T-cell (primary cell): ENCODE measurements around the gene LY6G6D. TPM values are rescaled to one million over a fixed set of nuclear protein-coding genes. Genes with fewer than 3 reads are reported as not detected.
A peak's percentile ranks its signal among the peaks of the same experiment; 100 is the strongest.

Experiments
- ATAC-seq, 4 experiments: fragments of 200-7000 bp in 3 of 4; fragments of 150-1000 bp in 1 of 4; cut with Tn5 transposase; replicated peaks in 1 of 4; 1 replicate in 3 of 4; 2 replicates in 1 of 4; pipeline ENCODE4 v1.10.0; 2021; ENCODE audit warnings: moderate library complexity in 3 of 4, mild to moderate bottlenecking in 2 of 4, moderate number of reproducible peaks in 1 of 4
- CTCF ChIA-PET, 2 donors: fragments of 300-600 bp; sonication (Branson Sonifier 250); formaldehyde crosslinking; loops; one replicate each; lab custom pipeline; 2022; ENCODE audit warnings: antibody characterized with exemption in 2 of 2; lab: Charles Lee
- POLR2A ChIA-PET, 2 donors: fragments of 300-600 bp; sonication (Branson Sonifier 250); formaldehyde crosslinking; loops; one replicate each; lab custom pipeline; 2022; ENCODE audit warnings: antibody characterized with exemption in 2 of 2; lab: Charles Lee
- DNase-seq, 35 experiments: peaks; one replicate each; pipeline versions ENCODE4 v3.0.0 to v3.0.0-alpha.2; 2013 to 2023
- H3K27ac ChIP-seq: one replicate; pipeline ENCODE4 v1.5.1; 2013; ENCODE audit warnings: low read length
- H3K27me3 ChIP-seq, 2 experiments: replicated peaks in 1 of 2; 1 replicate in 1 of 2; 2 replicates in 1 of 2; pipeline versions ENCODE4 v1.6.1 to v1.7.0; 2013; ENCODE audit warnings: low read length in 1 of 2, mixed read lengths in 1 of 2; ENCODE audit not compliant: control insufficient read depth in 2 of 2, insufficient read depth in 2 of 2; ENCODE audit errors: extremely low read depth in 1 of 2
- H3K36me3 ChIP-seq, 2 donors: 1 replicate in 1 of 2; 2 replicates in 1 of 2; pipeline versions ENCODE4 v1.6.1 to v1.7.0; 2013; ENCODE audit warnings: low read length in 1 of 2; ENCODE audit not compliant: control insufficient read depth in 2 of 2, insufficient read depth in 1 of 2; ENCODE audit errors: extremely low read depth in 1 of 2
- H3K4me1 ChIP-seq, 2 experiments: 1 replicate in 1 of 2; 2 replicates in 1 of 2; pipeline versions ENCODE4 v1.6.1 to v1.7.0; 2013; ENCODE audit warnings: low read length in 2 of 2, mixed read lengths in 1 of 2; ENCODE audit not compliant: insufficient read depth in 2 of 2, control insufficient read depth in 1 of 2; ENCODE audit errors: extremely low read depth in 1 of 2
- H3K4me3 ChIP-seq, 2 donors: 1 replicate in 1 of 2; 2 replicates in 1 of 2; pipeline versions ENCODE4 v1.5.1 to v1.7.0; 2013; ENCODE audit warnings: mild to moderate bottlenecking in 2 of 2, low read length in 1 of 2, moderate library complexity in 1 of 2; ENCODE audit not compliant: control insufficient read depth in 1 of 2; ENCODE audit errors: extremely low read depth in 1 of 2
- H3K9me3 ChIP-seq: 2 replicates; pipeline ENCODE4 v1.7.0; 2013
- H3K27ac Mint-ChIP-seq, 2 donors: one replicate each; pipeline ENCODE4 v1.8.0; 2020 to 2021; ENCODE audit warnings: mild to moderate bottlenecking in 2 of 2, mixed read lengths in 2 of 2
- H3K27me3 Mint-ChIP-seq, 2 donors: one replicate each; pipeline ENCODE4 v1.8.0; 2021 to 2022; ENCODE audit warnings: mixed read lengths in 2 of 2
- H3K36me3 Mint-ChIP-seq: one replicate; pipeline ENCODE4 v1.8.0; 2021; ENCODE audit warnings: mixed read lengths
- H3K4me1 Mint-ChIP-seq, 3 donors: one replicate each; pipeline ENCODE4 v1.8.0; 2020 to 2022; ENCODE audit warnings: mixed read lengths in 3 of 3, mild to moderate bottlenecking in 1 of 3
- H3K4me3 Mint-ChIP-seq, 3 donors: one replicate each; pipeline ENCODE4 v1.8.0; 2020 to 2022; ENCODE audit warnings: mild to moderate bottlenecking in 3 of 3, mixed read lengths in 3 of 3, moderate library complexity in 3 of 3
- H3K9me3 Mint-ChIP-seq, 3 donors: one replicate each; pipeline ENCODE4 v1.8.0; 2020 to 2022; ENCODE audit warnings: mixed read lengths in 3 of 3
- WGBS: methylation state at CpG from one replicate; pipeline ENCODE4 v1.1.5; 2013; ENCODE audit warnings: missing lambda C conversion rate; ENCODE audit not compliant: insufficient coverage; 5-methylcytosine and 5-hydroxymethylcytosine counted together
- total RNA-seq, 35 experiments: library from RNA in 6 of 35; stranded (reverse) in 6 of 35; fragments of 120-200 nt in 1 of 35; gene quantifications; one replicate each; pipeline versions ENCODE4 v1.2.1 to v1.2.4 and lab custom pipeline; 2013 to 2026

Gene LY6G6D, protein sequence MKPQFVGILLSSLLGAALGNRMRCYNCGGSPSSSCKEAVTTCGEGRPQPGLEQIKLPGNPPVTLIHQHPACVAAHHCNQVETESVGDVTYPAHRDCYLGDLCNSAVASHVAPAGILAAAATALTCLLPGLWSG
- total RNA-seq, result not detected
- not detected for total RNA-seq (2013)
- total RNA-seq (lab: John Stamatoyannopoulos, UW), result 0 reads per million in 29 experiments

DNA sequence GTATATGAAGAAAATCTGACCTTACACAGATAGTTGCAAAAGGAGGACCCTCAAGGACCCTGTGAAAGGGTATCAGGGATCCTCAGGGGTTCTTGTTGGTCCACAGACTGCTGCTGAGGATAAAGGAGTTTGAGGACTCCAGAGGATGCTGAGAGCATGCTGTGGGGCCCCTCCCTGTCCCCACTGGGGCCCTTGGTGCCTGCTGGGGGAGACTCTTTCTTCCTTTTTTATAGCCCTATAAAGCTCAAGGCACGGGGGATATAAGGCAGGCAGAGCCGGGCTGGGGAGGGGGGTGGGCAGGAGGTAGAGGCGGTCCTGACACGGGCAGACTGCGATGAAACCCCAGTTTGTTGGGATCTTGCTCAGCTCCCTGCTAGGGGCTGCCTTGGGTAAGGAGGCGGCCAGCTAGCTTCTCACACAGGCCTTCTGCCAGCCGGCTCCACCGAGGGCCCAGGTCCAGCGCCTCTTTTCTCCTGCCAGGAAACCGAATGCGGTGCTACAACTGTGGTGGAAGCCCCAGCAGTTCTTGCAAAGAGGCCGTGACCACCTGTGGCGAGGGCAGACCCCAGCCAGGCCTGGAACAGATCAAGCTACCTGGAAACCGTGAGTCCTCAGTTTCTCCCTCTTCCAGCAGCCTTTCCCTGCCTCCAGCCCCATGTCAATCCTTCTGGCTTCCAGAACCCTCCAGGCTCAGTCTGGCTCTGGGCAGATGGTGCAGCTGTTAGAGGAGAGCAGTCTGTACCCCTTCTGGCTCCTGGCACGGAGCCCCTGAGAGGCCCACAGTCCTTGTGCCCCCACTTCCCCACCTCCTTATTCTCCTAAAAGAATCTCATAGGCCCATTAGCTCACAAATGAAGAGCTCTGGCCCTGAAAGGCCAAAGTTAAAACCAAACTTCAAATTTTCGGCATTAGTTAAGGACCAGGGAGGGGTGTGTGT lies at the start of gene LY6G6D:
Gene LY6G6D (plus strand): TSS at position 327 of the 937 bp plus-strand sequence. CDS start 8 bp downstream, at position 335.
- Mint-ChIP-seq H3K36me3 (no peaks in the 10 kb centered on the region), H3K4me3 (no peak within 1 kb of the TSS), H3K4me1 (peaks cover 17 to 25% (median 24%) of the 10 kb centered on the region in 3 donors), H3K27ac (no peak within 1 kb of the TSS), H3K27me3 (no peaks in the 10 kb centered on the region), H3K9me3 (no peaks in the 10 kb centered on the region)
- Histone ChIP-seq H3K4me1 (peaks cover 12 to 18% of the 10 kb centered on the region in 2 experiments), H3K4me3 (no peak within 1 kb of the TSS), H3K9me3 (no peaks in the 10 kb centered on the region), H3K27me3 (peaks cover 0 to 11% of the 10 kb centered on the region in 2 experiments), H3K36me3 (no peaks in the 10 kb centered on the region), H3K27ac (no peak within 1 kb of the TSS)
- 91% methylated on average over 10 of the region's 16 CpGs for WGBS
- ATAC-seq, result no peak
- no peak for DNase-seq
- CTCF ChIA-PET, result interaction anchor here (0.5 to 0.6 kb wide), 3 partner anchors 99 to 333 kb away, joined by 3 to 7 read pairs (median 4); no protein-coding TSS in a partner anchor
- POLR2A ChIA-PET, result interaction anchor here in 1 of 2 donors (0.6 kb wide), 2 partner anchors 15 to 90 kb away, joined by 5 to 6 read pairs; no protein-coding TSS in a partner anchor

DNA sequence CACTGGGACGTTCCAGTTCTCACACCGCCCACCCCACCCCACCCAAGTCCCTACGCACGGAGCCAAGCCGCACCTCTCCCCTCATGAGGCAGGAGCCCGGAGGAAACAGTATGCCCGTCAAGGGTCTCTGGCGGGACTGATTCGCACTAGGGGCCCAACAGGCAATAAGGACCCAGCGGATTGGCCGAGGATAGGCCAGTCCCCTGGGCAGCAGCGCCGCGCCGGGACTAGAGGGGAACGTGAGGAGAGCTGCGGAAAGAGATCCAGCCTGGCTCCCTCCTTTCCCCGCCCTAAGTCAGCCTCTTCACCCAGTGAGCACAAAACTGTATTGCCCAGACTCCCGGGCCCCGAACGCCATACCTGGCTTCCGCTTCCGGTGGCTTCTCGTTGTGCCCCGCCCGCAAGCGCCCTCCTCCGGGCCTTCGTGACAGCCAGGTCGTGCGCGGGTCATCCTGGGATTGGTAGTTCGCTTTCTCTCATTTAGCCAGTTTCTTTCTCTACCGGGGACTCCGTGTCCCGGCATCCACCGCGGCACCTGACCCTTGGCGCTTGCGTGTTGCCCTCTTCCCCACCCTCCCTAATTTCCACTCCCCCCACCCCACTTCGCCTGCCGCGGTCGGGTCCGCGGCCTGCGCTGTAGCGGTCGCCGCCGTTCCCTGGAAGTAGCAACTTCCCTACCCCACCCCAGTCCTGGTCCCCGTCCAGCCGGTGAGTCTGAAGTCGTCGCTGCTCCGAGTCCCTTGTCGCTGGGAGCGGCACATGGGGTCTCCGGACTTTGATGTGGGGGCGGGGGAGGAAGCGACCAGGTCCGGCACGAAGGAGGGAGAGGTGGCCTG lies 49.4 kb upstream of the LY6G6D start, which contains the start of gene CSNK2B:
Gene CSNK2B (plus strand): TSS at position 580 of the 836 bp plus-strand sequence. CDS start 752 bp downstream, outside the sequence.
- CTCF ChIA-PET, result interaction anchor here (0.5 to 1.2 kb wide), 7 partner anchors 13 to 220 kb away, joined by 3 to 10 read pairs (median 3); partner anchors contain the start of genes ABHD16A (in 1 of the 2), BAG6 (in 1 of the 2) and NEU1 (in 1 of the 2)
- Histone ChIP-seq H3K27ac (peak within 1 kb of the TSS; percentile 97), H3K4me1 (peaks cover 19 to 63% of the 10 kb centered on the region in 2 experiments), H3K9me3 (no peaks in the 10 kb centered on the region), H3K27me3 (no peaks in the 10 kb centered on the region), H3K4me3 (peak within 1 kb of the TSS; percentile 86 to 90), H3K36me3 (peaks cover 18 to 55% of the 10 kb centered on the region in 2 donors)
- peak; percentile 94 to 99 (median 98) for DNase-seq
- Mint-ChIP-seq H3K4me3 (peak within 1 kb of the TSS; percentile 94 to 97 (median 95)), H3K9me3 (no peaks in the 10 kb centered on the region), H3K27ac (peak within 1 kb of the TSS; percentile 98 to 99), H3K4me1 (peaks cover 57 to 69% (median 64%) of the 10 kb centered on the region in 3 donors), H3K36me3 (peaks cover 43% of the 10 kb centered on the region), H3K27me3 (no peaks in the 10 kb centered on the region)
- WGBS, result under 1% methylated on average over 50 of the region's 63 CpGs
- POLR2A ChIA-PET, result interaction anchor here (0.6 to 1.2 kb wide), 4 partner anchors 14 to 197 kb away, joined by 4 to 11 read pairs (median 6); partner anchors contain the start of genes BAG6 (in 1 of the 2) and NEU1 (in 1 of the 2)
- ATAC-seq, result peak; percentile 87 to 93 (median 88)

DNA sequence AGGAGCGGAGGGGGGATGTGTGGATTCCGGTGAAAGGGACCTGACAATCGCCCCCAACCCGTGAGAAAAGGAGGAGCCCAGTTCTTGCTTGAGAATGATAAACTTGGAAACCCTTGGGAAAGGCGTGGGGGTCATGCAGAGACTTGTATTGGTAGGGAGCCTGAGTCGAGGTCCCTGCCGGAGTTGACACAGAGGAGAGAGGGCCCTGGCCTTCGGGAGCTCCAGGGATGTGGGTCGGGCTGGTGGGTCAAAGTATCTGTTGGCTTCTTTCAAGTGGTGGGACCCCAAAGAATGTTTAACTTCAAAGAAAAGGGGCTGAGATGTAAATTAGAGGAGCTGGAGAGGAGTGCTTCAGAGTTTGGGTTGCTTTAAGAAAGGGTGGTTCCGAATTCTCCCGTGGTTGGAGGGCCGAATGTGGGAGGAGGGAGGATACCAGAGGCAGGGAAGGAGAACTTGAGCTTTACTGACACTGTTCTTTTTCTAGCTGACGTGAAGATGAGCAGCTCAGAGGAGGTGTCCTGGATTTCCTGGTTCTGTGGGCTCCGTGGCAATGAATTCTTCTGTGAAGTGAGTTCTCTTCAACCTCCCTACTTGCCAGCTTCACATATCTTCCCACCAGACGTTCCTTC lies 48.7 kb upstream of the LY6G6D start:
- no peaks in the 10 kb centered on the region for H3K9me3 Mint-ChIP-seq
- H3K4me3 ChIP-seq, result peak overlapping the region; percentile 86 to 90

DNA sequence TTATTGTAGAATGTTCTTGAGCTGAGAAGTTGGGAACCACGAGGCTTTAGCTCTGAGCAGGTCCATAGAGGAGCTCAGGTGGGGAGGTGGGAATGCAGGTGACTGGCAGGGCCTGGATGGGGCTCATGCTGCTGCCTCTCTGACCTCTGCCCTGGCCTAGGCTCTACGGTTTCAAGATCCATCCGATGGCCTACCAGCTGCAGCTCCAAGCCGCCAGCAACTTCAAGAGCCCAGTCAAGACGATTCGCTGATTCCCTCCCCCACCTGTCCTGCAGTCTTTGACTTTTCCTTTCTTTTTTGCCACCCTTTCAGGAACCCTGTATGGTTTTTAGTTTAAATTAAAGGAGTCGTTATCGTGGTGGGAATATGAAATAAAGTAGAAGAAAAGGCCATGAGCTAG lies 45.5 kb upstream of the LY6G6D start, which contains the start of gene LY6G5B:
Gene LY6G5B (plus strand): TSS at position 301 of the 400 bp plus-strand sequence. CDS start 975 bp downstream, outside the sequence.
- Mint-ChIP-seq H3K27ac (no peak within 1 kb of the TSS), H3K4me1 (peaks cover 28 to 34% (median 33%) of the 10 kb centered on the region in 3 donors), H3K27me3 (no peaks in the 10 kb centered on the region), H3K36me3 (peaks cover 43% of the 10 kb centered on the region), H3K4me3 (peak within 1 kb of the TSS in 1 of 3 donors; percentile 4), H3K9me3 (no peaks in the 10 kb centered on the region)
- no peak for DNase-seq
- no peaks in the 10 kb centered on the region for H3K27me3 ChIP-seq
- H3K4me3 ChIP-seq, result no peak within 1 kb of the TSS
- no peak within 1 kb of the TSS for H3K27ac ChIP-seq
- POLR2A ChIA-PET, result no interaction called here
- CTCF ChIA-PET, result no interaction called here
- no peak for ATAC-seq
- H3K9me3 ChIP-seq, result no peaks in the 10 kb centered on the region
- peaks cover 28 to 67% of the 10 kb centered on the region in 2 donors for H3K36me3 ChIP-seq
- peaks cover 7 to 27% of the 10 kb centered on the region in 2 experiments for H3K4me1 ChIP-seq
- 90% methylated on average over 3 of the region's 8 CpGs for WGBS

More for the DNA sequence above, 48.7 kb upstream of the LY6G6D start:
- no peaks in the 10 kb centered on the region for H3K27me3 Mint-ChIP-seq
- 1% methylated on average over 12 of the region's 15 CpGs for WGBS
- H3K4me3 Mint-ChIP-seq, result peak overlapping the region; percentile 94 to 97 (median 95)
- Histone ChIP-seq H3K36me3 (peaks cover 18 to 62% of the 10 kb centered on the region in 2 donors), H3K4me1 (peaks cover 19 to 56% of the 10 kb centered on the region in 2 experiments), H3K9me3 (no peaks in the 10 kb centered on the region), H3K27ac (peak overlapping the region; percentile 50), H3K27me3 (no peaks in the 10 kb centered on the region)
- no peak for DNase-seq
- peak overlapping the region; percentile 98 to 99 for H3K27ac Mint-ChIP-seq
- ChIA-PET CTCF (interaction anchor here (0.7 to 1.2 kb wide), 2 partner anchors 13 to 164 kb away, joined by 3 read pairs; partner anchors contain the start of gene BAG6 (in 1 of the 2)), POLR2A (interaction anchor here (0.6 to 0.7 kb wide), 2 partner anchors 47 to 125 kb away, joined by 3 to 6 read pairs; no protein-coding TSS in a partner anchor)
- H3K4me1 Mint-ChIP-seq, result peaks cover 51 to 63% (median 58%) of the 10 kb centered on the region in 3 donors
- peaks cover 48% of the 10 kb centered on the region for H3K36me3 Mint-ChIP-seq
- ATAC-seq, result no peak

DNA sequence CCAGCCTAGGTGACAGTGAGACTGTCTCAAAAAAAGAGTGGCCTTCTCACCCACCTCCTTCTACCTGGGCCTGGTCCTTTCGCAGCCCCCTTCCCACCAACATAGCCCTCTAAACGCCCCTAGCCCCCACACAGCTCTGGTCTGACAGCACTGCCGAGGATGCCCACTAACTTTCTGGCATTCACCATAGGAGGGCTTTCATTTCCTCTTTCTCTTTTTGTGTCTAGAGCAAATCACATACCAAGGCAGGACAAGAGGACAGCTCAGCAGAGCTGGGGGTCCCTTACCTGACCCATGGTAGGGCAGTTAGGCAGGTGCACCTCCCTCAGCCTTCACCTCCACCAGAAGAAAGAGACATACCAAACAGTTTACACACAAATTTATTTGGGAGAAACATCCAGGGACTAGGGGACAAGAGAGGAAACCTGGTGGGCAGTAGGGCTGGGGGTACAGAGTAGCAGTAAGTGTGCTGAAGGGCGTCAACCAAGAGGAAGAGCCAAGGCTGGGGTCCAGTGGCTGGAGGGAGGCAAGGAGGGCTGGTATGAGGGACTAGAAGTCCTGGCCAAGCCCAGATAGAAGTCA lies 38.7 kb upstream of the LY6G6D start:
- peak overlapping the region in 1 of 2 donors; percentile 53 for H3K27ac Mint-ChIP-seq
- POLR2A ChIA-PET, result no interaction called here
- no peaks in the 10 kb centered on the region for H3K9me3 Mint-ChIP-seq
- Histone ChIP-seq H3K27me3 (no peaks in the 10 kb centered on the region), H3K27ac (no peak overlapping the region), H3K36me3 (peaks cover 12 to 21% of the 10 kb centered on the region in 2 donors), H3K4me1 (peaks cover 0 to 15% of the 10 kb centered on the region in 2 experiments), H3K9me3 (no peaks in the 10 kb centered on the region), H3K4me3 (no peak overlapping the region)
- no peak for DNase-seq
- CTCF ChIA-PET, result interaction anchor here in 1 of 2 donors (0.5 kb wide), 1 partner anchor 22 kb away, joined by 4 read pairs; no protein-coding TSS in a partner anchor
- ATAC-seq, result no peak
- no peak overlapping the region for H3K4me3 Mint-ChIP-seq
- WGBS, result 80% methylated on average over 4 of the region's 4 CpGs
- H3K27me3 Mint-ChIP-seq, result no peaks in the 10 kb centered on the region
- H3K36me3 Mint-ChIP-seq, result peaks cover 14% of the 10 kb centered on the region
- H3K4me1 Mint-ChIP-seq, result peaks cover 14 to 18% (median 15%) of the 10 kb centered on the region in 3 donors
